ENCODE measurements around the gene SOX18. TPM values are rescaled to one million over a fixed set of nuclear protein-coding genes. Genes with fewer than 3 reads are reported as not detected.

SOX18 gene
- total and polyA plus RNA-seq, 2 of the 4 experiments (the other 2 are of a cell fraction) = not detected

GRCh38 chr20:64042054-64042781 is 7.2 kb downstream of the SOX18 start:
- Histone ChIP-seq H2BK20ac (ENCODE audit: low read depth, low read length) (no peak overlapping the region), H3K9ac (ENCODE audit: low read depth, low read length) (no peak overlapping the region), H2BK120ac (ENCODE audit: low read depth, low read length) (no peak overlapping the region), H3K23ac (ENCODE audit: low read depth, low read length) (no peak overlapping the region), H3K36me3 (ENCODE audit: control insufficient read depth, insufficient read depth, low read length) (no peaks in the 10 kb centered on the region), H3K18ac (ENCODE audit: low read depth, low read length) (no peak overlapping the region), H2BK15ac (ENCODE audit: low read depth, low read length) (no peak overlapping the region), H4K20me1 (ENCODE audit: insufficient read depth, low read length) (no peaks in the 10 kb centered on the region; the same call in 1 of the 2 replicates), H2AFZ (replicated peaks; ENCODE audit: low read length, poor library complexity) (peak overlapping the region; percentile 80), H4K91ac (ENCODE audit: insufficient read depth, low read depth, low read length) (no peak overlapping the region), H3K56ac (ENCODE audit: extremely low read depth, insufficient read depth, low read length) (no peak overlapping the region), H3K4ac (ENCODE audit: low read depth, low read length) (no peak overlapping the region), H3K27me3 (ENCODE audit: control insufficient read depth, insufficient read depth, low read length) (peaks cover 65% of the 10 kb centered on the region), H2AK9ac (replicated peaks; ENCODE audit: low read depth, low read length, poor library complexity) (peak overlapping the region; percentile 65), H3K14ac (replicated peaks; ENCODE audit: low read depth, low read length) (no peak overlapping the region), H3K27ac (ENCODE audit: insufficient read depth, low read length) (no peak overlapping the region; the same call in 1 of the 2 replicates), H3K4me2 (ENCODE audit: low read depth, low read length) (peak overlapping the region; percentile 25; the same call in 1 of the 2 replicates), H4K8ac (ENCODE audit: low read depth in 2 of 2, low read length in 2 of 2) (0 out of 4 replicates have a peak overlapping the region, but pooled peaks have one; percentile 16 to 74), H2AK5ac (ENCODE audit: low read depth, low read length) (no peak overlapping the region; the same call in 1 of the 2 replicates), H2BK5ac (ENCODE audit: low read depth, low read length, poor library complexity, severe bottlenecking) (no peak overlapping the region), H3K4me1 (ENCODE audit: control insufficient read depth, insufficient read depth, low read length) (peaks cover 2% of the 10 kb centered on the region; the same call in 1 of the 2 replicates), H3K79me1 (ENCODE audit: low read depth in 1 of 2, low read length in 2 of 2) (no peaks in the 10 kb centered on the region), H4K5ac (ENCODE audit: low read depth, low read length) (no peak overlapping the region), H3K9me3 (ENCODE audit: control insufficient read depth, insufficient read depth, low read length) (no peaks in the 10 kb centered on the region), H3K9me1 (ENCODE audit: insufficient read depth, low read length) (no peaks in the 10 kb centered on the region), H3K4me3 (ENCODE audit: insufficient read depth, low read depth, low read length) (peak overlapping the region; percentile 35)
- no peak for ATAC-seq (ENCODE audit: low read depth)
- no TSS peak for BruUV-seq (replicated peaks)
- POLR2A ChIA-PET (ENCODE audit: unreplicated experiment) = no interaction called here
- in situ Hi-C loops (cut with MboI; ENCODE audit: low sequenced_read_pairs) = no loop called here
- CTCF ChIA-PET = no interaction called here
- intact Hi-C loops (cut with micrococcal nuclease) = no loop called here
- no peak for DNase-seq
- 2% methylated on average over 16 of the region's 55 CpGs; no CpG with 5 or more reads in 1 of the 2 experiments for WGBS, 2 experiments (ENCODE audit: extremely low coverage in 2 of 2, insufficient read length in 1 of 2)
- TF ChIP-seq CEBPB (IDR thresholded peaks at IDR 0.05; ENCODE audit: low read depth, low read length) (no peak), USF2 (IDR thresholded peaks at IDR 0.05; ENCODE audit: low read depth, low read length) (no peak), MAZ (IDR thresholded peaks at IDR 0.05; ENCODE audit: borderline replicate concordance, low read depth, low read length) (no peak), RCOR1 (IDR thresholded peaks at IDR 0.05; ENCODE audit: insufficient replicate concordance, low read length) (no peak), POLR2A (IDR thresholded peaks at IDR 0.05; ENCODE audit: low read depth, low read length) (no peak), RFX5 (IDR thresholded peaks at IDR 0.05; ENCODE audit: low read depth, low read length) (no peak), RAD21 (IDR thresholded peaks at IDR 0.05; ENCODE audit: low read length) (no peak), MXI1 (IDR thresholded peaks at IDR 0.05; ENCODE audit: borderline replicate concordance, low read depth, low read length) (no peak), MAFK (IDR thresholded peaks at IDR 0.05; ENCODE audit: low read depth, low read length) (no peak), CTCF (conservative IDR thresholded peaks at IDR 0.05; ENCODE audit: low read depth, low read length) (no peak), NFE2L2 (IDR thresholded peaks at IDR 0.05; ENCODE audit: low read depth, low read length) (no peak), ELK1 (IDR thresholded peaks at IDR 0.05; ENCODE audit: borderline replicate concordance, low read depth, low read length) (no peak), BHLHE40 (IDR thresholded peaks at IDR 0.05; ENCODE audit: low read depth, low read length) (no peak), FOS (IDR thresholded peaks at IDR 0.05; ENCODE audit: low read depth, low read length) (no peak), CHD1 (IDR thresholded peaks at IDR 0.05; ENCODE audit: low read depth, low read length) (no peak)
- dilution Hi-C loops (cut with HindIII; ENCODE audit: low sequenced_read_pairs, unreplicated experiment) = no loop called here
